Activated naive CD8-positive, alpha-beta T cell treated with anti-CD3 and anti-CD28 coated beads, Interleukin-2, amount 10 ng/mL, durations not matched to agents 7 days and 5 days (primary cell): ENCODE data around the gene XXYLT1. TPM values are rescaled to one million over a fixed set of nuclear protein-coding genes. Genes with fewer than 3 reads are reported as not detected.
"Not testable (repeated sequence)": the region's sequence is repeated elsewhere in the genome, so short reads cannot be mapped to it uniquely, and the experiment has no call there.

Experiments used
- ATAC-seq: fragments of 150-1000 bp; cut with Tn5 transposase; one replicate; pipeline ENCODE4 v1.10.0; 2021; ENCODE audit warnings: low read depth, moderate library complexity
- POLR2A ChIA-PET: fragments of 350-600 bp; sonication (Branson Sonifier 250); formaldehyde crosslinking; loops from one replicate; lab custom pipeline; 2021; ENCODE audit warnings: antibody characterized with exemption; lab: Charles Lee
- DNase-seq: peaks from one replicate; pipeline ENCODE4 v3.0.0; 2021
- H3K27ac Mint-ChIP-seq: one replicate; pipeline ENCODE4 v1.8.0; 2022; ENCODE audit warnings: mild to moderate bottlenecking, mixed read lengths
- H3K27me3 Mint-ChIP-seq: one replicate; pipeline ENCODE4 v1.8.0; 2022; ENCODE audit warnings: mild to moderate bottlenecking, moderate library complexity, mixed read lengths
- H3K36me3 Mint-ChIP-seq: one replicate; pipeline ENCODE4 v1.8.0; 2021; ENCODE audit warnings: mild to moderate bottlenecking, mixed read lengths
- H3K4me1 Mint-ChIP-seq: one replicate; pipeline ENCODE4 v1.8.0; 2021; ENCODE audit warnings: mixed read lengths
- H3K4me3 Mint-ChIP-seq: one replicate; pipeline ENCODE4 v1.8.0; 2022; ENCODE audit warnings: mild to moderate bottlenecking, moderate library complexity, mixed read lengths
- H3K9me3 Mint-ChIP-seq: one replicate; pipeline ENCODE4 v1.8.0; 2021; ENCODE audit warnings: mixed read lengths
- total RNA-seq, 2 experiments: library from RNA; stranded (reverse); gene quantifications; one replicate each; pipeline ENCODE4 v1.2.3, GENCODE V29; 2021

Gene XXYLT1
- total RNA-seq, 2 experiments from 2014 or later = 6.8 to 8.3 TPM

DNA sequence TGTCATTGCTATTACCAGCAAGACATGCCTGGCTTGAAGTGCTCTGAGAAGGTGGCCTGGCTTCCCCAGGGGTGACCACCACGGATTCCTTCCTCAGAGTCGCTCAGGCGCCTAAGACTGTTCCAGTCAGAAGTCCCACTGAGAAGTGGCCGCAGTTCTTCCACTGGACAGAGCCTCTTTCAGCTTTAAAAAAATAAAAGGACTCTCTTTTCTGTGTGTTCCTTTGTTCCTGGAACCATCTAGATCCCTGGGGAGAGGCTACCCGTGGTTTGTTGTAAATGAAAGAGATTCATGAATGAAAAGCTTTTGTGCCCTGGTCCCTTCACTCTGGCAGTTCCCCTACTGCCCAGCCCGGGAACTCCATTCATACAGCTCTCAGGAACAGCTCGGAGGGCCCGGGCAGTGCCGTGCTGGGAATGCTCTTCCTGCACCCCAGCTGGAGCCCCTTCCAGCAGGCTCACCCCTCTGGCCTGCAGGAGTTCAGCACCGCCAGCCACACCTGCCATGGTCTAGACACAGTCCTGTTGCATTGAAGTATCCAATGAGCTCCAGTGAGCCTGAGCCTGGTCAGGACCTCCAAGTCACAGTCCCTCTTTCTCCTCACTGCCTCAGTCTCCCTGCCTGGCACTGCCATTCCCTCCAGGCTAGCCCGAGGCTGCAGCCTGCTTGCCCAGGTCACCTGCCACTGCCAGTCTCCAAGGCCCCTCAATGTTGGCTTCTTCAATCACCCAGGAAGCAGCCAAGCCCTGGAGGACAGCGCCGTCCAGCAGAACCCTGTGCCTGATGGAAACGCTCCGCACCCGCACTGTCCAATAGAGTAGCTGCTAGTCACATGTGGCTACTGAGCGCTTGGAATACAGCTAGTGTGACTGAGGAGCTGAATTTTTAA lies 75.4 kb downstream of the XXYLT1 start:
- Mint-ChIP-seq H3K9me3 (peaks cover 11% of the 10 kb centered on the region), H3K27me3 (no peaks in the 10 kb centered on the region), H3K36me3 (peaks cover 9% of the 10 kb centered on the region), H3K4me1 (peaks cover 6% of the 10 kb centered on the region), H3K27ac (no peak overlapping the region), H3K4me3 (no peak overlapping the region)
- ATAC-seq (no peak), DNase-seq (no peak)
- POLR2A ChIA-PET = interaction anchor here (1.5 kb wide), 1 partner anchor 33 kb away, joined by 3 read pairs; no protein-coding TSS in a partner anchor

DNA sequence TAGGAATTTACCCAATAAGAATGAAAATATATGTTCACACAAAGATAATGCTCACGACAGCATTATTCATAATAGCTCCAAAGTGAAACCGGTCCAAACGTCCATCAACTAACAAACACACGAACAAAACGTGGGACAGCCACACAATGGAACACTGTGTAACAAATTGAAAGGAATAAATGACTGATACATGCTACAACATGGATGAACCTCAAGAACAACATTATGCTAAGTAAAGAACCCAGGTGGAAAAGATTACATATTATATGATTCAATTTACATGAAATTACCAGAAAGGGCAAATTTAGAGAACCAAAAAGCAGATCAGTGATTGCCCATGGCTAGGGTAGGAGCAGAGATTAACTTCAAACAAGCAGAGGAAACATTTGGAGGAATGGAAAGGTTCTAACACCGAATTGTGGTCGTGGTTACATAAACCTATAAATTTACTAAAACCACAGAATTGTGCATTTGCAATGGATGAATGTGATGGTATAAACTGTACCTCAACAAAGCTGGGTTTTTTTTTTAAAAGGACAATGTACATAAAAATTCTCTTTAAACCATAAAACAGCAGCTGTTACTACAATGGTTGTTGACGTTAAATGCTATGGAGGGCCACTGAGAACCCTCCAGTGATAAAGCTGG lies 76.3 kb downstream of the XXYLT1 start:
- H3K27me3 Mint-ChIP-seq = no peaks in the 10 kb centered on the region
- DNase-seq (no peak), ATAC-seq (peak; percentile 18)
- no peak overlapping the region for H3K27ac Mint-ChIP-seq
- H3K9me3 Mint-ChIP-seq = peaks cover 12% of the 10 kb centered on the region
- no peak overlapping the region for H3K4me3 Mint-ChIP-seq
- H3K4me1 Mint-ChIP-seq = peaks cover 6% of the 10 kb centered on the region
- POLR2A ChIA-PET = interaction anchor here (1.5 kb wide), 1 partner anchor 33 kb away, joined by 3 read pairs; no protein-coding TSS in a partner anchor
- H3K36me3 Mint-ChIP-seq = peaks cover 10% of the 10 kb centered on the region

DNA sequence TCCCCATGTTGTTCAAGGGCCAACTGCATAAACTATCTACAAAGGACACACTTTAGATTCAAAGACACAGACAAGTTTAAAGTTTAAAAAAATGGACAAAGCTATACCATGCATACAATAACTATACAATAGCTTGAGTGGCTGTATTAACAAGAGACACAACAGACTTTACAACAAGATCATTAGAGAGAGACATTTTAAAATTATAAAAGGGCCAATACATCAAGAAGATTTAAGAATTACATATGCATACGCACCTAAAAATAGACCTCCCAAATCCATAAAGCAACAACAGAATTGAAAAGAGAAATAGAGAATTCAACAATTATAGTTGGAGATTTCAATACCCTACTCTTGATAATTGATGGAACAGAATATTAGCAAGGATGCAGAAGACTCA lies 79.4 kb downstream of the XXYLT1 start:
- ATAC-seq = no peak
- H3K4me1 Mint-ChIP-seq = peaks cover 13% of the 10 kb centered on the region
- no peak overlapping the region for H3K4me3 Mint-ChIP-seq
- no peak for DNase-seq
- peaks cover 12% of the 10 kb centered on the region for H3K9me3 Mint-ChIP-seq
- POLR2A ChIA-PET = no interaction called here
- no peak overlapping the region for H3K27ac Mint-ChIP-seq
- peaks cover 16% of the 10 kb centered on the region for H3K36me3 Mint-ChIP-seq
- no peaks in the 10 kb centered on the region for H3K27me3 Mint-ChIP-seq

DNA sequence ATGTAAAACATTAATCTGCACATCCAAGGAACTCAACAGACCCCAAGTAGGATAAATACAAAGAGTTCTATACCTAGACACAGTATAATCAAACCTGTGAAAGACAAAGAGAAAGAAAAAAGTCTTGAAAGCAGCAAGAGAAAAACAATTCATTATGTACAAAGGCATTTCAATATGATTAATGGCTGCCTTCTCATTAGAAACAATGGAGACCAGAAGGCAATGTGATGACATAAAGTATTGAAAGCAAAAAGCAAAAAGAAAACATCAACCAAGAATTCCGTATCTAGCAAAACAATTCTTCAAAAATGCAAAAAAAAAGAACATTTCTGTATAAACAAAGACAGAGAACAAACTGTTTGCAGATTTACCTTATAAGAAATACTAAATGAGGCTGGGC lies 81.1 kb downstream of the XXYLT1 start:
- Mint-ChIP-seq H3K4me1 (peaks cover 24% of the 10 kb centered on the region), H3K27me3 (no peaks in the 10 kb centered on the region), H3K4me3 (no peak overlapping the region), H3K9me3 (peaks cover 12% of the 10 kb centered on the region), H3K36me3 (peaks cover 17% of the 10 kb centered on the region), H3K27ac (no peak overlapping the region)
- no peak for ATAC-seq
- no peak for DNase-seq
- POLR2A ChIA-PET = no interaction called here

DNA sequence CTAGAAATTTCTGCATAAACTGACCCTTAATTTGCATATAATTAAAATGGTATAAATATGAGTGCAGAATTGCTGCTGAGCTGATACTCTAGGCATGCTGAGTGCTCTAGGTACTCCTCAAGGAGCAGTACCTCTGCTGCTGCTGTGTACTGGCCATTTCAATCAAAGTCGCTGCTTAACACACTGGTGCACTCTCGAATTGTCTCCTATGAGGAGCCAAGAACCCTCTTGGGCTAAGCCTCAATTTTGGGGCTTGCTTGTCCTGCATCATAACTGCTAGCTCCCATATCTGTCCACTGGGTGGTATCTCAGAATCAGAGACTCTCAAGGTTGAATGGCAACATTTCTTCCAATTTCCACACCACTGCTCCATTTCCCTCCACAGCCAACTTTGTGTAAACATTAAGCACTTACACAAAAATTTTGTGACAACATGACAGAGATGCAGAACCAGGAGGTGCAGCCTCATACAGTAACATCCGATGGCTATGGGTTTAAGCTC lies 82.5 kb downstream of the XXYLT1 start:
- DNase-seq (no peak), ATAC-seq (no peak)
- Mint-ChIP-seq H3K27me3 (no peaks in the 10 kb centered on the region), H3K4me3 (no peak overlapping the region), H3K27ac (no peak overlapping the region), H3K4me1 (peaks cover 21% of the 10 kb centered on the region), H3K36me3 (peaks cover 18% of the 10 kb centered on the region), H3K9me3 (peaks cover 12% of the 10 kb centered on the region)
- POLR2A ChIA-PET = no interaction called here

DNA sequence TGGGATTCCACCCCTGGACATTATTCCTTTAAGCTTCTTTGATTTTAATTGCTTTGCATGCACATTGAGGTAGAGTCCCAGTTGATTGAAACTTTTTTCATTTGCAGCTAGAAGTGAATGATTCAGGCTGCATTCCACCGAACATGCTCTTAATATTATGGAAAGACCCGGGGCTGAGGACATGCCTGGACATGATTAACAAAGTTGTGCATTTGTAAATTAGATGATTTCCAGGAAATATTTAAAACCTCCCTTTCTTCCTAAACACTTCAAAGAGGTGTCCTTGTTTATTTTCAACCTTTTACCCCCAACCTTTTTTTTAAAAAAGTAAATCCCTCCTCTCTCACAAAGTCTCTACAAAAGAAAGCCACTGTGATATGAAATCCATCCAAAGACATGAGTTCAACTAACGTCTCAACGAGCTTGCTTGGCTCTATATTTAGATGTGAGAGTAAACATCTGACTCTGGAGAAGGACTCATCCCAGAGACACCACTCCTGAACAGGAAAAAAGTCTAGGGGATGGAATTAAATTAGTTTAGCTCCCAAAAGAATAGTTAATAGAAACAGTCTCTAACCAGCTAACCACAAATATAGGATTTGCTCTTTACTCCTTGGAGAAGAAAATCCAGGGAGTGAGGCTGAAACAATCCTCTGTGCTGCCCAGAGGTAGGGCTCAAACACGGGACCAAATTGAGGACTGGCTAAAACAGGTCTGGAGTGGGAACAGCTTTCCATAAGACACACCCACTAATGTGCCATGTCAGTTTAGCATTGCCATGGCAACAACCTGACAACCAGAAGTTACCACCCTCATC lies 83.1 kb downstream of the XXYLT1 start:
- DNase-seq = no peak
- H3K4me1 Mint-ChIP-seq = peaks cover 21% of the 10 kb centered on the region
- H3K9me3 Mint-ChIP-seq = peaks cover 12% of the 10 kb centered on the region
- H3K27ac Mint-ChIP-seq = no peak overlapping the region
- no peak for ATAC-seq
- peaks cover 18% of the 10 kb centered on the region for H3K36me3 Mint-ChIP-seq
- no peak overlapping the region for H3K4me3 Mint-ChIP-seq
- POLR2A ChIA-PET = interaction anchor here (0.7 kb wide), 1 partner anchor 24 kb away, joined by 3 read pairs; no protein-coding TSS in a partner anchor
- H3K27me3 Mint-ChIP-seq = no peaks in the 10 kb centered on the region

DNA sequence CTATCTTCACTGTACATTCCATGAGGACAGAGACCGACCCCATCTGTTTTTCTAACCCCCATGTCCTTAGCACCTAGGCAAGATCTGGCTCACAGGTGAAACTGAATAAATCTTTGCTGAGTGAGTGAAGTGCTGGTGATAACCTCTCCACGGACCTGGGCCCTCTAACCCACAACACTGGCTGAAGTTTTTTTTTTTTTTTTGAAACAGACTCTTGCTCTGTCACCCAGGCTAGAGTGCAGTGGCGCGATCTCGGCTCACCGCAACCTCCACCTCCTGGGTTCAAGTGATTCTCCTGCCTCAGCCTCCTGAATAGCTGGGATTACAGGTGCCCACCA lies 84.3 kb downstream of the XXYLT1 start:
- Mint-ChIP-seq H3K36me3 (peaks cover 15% of the 10 kb centered on the region), H3K4me1 (peaks cover 21% of the 10 kb centered on the region)
- H3K27ac Mint-ChIP-seq, DNase-seq, POLR2A ChIA-PET, H3K27me3 Mint-ChIP-seq, ATAC-seq, H3K9me3 Mint-ChIP-seq, H3K4me3 Mint-ChIP-seq: not testable (repeated sequence)

DNA sequence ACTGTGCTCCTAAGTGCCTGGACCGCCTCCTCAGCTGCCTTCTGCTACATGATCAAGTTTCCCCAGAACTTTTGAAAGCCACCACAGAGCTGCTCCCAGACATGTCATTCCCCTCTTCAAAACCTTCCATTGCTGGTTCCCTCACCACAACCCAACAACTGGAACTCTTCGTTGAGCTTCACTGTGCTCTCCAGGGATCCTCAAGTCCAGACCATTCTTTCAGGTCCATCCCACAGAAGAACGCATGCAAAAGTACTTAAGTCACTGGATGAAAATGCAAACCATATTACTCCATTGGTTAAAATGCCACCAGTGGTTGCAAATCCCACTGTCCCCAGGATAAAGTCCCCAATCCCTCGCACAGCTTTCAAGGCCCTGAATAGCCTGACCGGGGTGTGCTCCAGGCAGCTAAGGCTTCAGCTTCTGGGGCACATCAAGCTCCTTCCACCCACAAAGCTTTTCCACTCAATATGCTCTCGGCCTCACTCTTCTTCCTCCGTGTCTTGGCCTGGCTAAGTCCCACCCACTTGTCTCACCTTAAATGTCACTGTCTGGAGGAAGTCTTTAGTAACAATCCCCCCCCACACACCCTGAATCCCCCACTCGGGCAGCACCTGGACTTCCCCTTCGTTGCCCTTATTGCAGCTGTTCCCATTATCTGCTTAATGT lies 84.8 kb downstream of the XXYLT1 start:
- H3K36me3 Mint-ChIP-seq = peaks cover 11% of the 10 kb centered on the region
- no peak overlapping the region for H3K4me3 Mint-ChIP-seq
- H3K27me3 Mint-ChIP-seq = no peaks in the 10 kb centered on the region
- POLR2A ChIA-PET = no interaction called here
- peaks cover 4% of the 10 kb centered on the region for H3K9me3 Mint-ChIP-seq
- H3K4me1 Mint-ChIP-seq = peaks cover 21% of the 10 kb centered on the region
- peak; percentile 56 for ATAC-seq
- H3K27ac Mint-ChIP-seq = peak overlapping the region; percentile 14
- no peak for DNase-seq

DNA sequence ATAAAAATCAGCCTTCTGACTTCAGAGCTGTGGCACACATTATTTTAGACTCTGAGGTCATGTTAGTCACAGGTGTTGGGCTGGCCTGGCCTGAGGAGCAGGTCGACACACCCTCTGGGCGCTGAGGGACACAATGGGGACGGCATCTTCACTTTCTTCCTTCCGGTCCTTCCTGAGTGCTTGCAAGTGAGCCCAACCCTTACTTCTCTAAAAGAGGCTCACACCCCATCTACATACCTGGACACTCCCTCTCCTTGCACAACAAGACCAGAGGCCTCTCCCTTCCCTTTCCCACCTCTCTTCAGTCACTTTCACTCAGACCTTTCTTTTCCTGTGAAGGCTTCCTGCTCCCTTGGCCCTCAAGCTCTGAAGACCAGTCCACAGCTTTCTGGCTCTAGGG lies 85.4 kb downstream of the XXYLT1 start:
- POLR2A ChIA-PET = no interaction called here
- Mint-ChIP-seq H3K9me3 (peaks cover 1% of the 10 kb centered on the region), H3K4me3 (no peak overlapping the region), H3K27me3 (no peaks in the 10 kb centered on the region), H3K4me1 (peaks cover 23% of the 10 kb centered on the region), H3K36me3 (peaks cover 9% of the 10 kb centered on the region), H3K27ac (no peak overlapping the region)
- DNase-seq = no peak
- no peak for ATAC-seq

DNA sequence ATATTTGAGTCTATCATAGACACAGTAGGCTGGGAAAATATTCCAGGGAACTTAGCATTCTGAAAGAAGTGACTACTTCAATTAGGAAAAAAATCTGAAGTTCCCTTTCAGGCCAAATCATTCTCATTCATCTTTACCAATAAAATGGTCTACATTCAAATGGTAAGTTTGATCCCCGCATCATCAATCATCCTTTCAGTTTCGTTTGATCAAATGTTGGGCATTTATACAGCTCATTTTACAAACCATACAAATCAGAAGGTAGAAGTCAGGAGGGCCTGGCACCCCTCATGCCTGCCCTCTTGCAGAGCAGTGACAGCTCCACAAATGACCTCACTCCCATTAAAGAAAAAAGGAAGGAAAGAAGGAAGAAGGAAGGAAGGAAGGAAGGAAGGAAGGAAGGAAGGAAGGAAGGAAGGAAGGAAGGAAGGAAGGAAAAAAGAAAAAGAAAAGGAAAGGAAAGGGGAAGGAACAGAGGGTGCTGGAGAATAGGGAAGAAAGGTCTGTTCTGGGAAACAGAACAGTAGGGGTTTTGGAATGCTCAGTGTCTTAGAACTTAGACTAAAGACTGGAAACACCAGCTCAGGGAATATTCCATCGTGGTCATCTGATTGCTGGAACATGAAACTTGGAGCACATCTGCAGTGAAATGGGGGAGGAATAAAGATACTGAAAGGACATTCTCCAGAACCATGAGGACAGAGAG lies 86.1 kb downstream of the XXYLT1 start:
- peaks cover 9% of the 10 kb centered on the region for H3K36me3 Mint-ChIP-seq
- H3K27me3 Mint-ChIP-seq = no peaks in the 10 kb centered on the region
- no peak for ATAC-seq
- POLR2A ChIA-PET = interaction anchor here (0.7 kb wide), 2 partner anchors 181 to 1316 kb away, joined by 3 to 4 read pairs; no protein-coding TSS in a partner anchor
- H3K27ac Mint-ChIP-seq = no peak overlapping the region
- peaks cover 24% of the 10 kb centered on the region for H3K4me1 Mint-ChIP-seq
- no peak for DNase-seq
- H3K9me3 Mint-ChIP-seq = peaks cover 1% of the 10 kb centered on the region
- H3K4me3 Mint-ChIP-seq = no peak overlapping the region

DNA sequence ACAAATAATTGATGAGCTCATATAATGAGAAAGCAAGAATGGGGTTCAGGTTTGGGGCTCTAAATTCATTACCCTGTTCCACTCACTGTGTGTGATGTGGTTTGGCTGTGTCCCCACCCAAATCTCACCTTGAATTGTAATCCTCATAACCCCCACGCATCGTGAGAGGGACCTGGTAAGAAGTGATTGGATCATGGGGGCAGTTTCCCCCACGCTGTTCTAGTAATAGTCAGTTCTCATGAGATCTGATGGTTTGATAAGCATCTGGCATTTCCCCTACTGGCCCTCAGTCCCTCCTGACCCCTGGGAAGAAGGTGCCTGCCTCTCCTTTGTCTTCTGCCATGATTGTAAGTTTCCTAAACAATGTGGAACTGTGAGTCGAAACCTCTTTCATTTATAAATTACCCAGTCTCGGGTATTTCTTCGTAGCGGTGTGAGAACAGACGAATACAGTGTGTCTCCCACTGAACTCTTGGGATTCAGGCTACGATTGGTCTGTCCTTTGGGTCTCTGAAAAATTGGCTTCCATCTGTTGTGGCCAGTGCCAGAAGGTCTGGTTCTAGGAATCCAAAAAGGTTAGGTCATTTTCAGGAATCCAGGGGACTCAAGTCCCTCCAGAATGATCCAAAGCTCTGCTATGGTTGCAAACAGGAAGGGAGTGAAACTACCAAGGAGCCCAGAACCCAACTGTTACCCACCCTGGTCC lies 87.7 kb downstream of the XXYLT1 start:
- H3K9me3 Mint-ChIP-seq = no peaks in the 10 kb centered on the region
- peaks cover 25% of the 10 kb centered on the region for H3K4me1 Mint-ChIP-seq
- H3K36me3 Mint-ChIP-seq = peaks cover 2% of the 10 kb centered on the region
- no peak overlapping the region for H3K4me3 Mint-ChIP-seq
- POLR2A ChIA-PET = no interaction called here
- DNase-seq (no peak), ATAC-seq (no peak)
- H3K27ac Mint-ChIP-seq = no peak overlapping the region
- no peaks in the 10 kb centered on the region for H3K27me3 Mint-ChIP-seq

DNA sequence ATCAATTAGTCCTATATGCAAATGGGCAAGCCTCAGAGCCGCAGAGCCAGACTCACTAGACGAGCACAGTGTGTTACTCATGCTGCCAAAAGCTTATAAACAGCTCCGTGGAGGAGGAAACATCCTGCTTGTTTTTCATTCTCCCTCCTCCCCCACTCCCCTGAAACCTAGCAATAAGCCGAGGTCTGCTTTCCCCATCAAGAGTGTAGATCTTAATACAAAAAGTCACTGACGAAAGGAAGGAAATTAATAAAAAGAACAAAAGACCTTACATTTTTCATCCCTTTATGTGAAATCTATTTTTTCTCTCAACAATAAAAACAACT lies 88.5 kb downstream of the XXYLT1 start:
- H3K4me3 Mint-ChIP-seq = no peak overlapping the region
- POLR2A ChIA-PET = no interaction called here
- ATAC-seq = no peak
- DNase-seq = no peak
- H3K27ac Mint-ChIP-seq = no peak overlapping the region
- no peaks in the 10 kb centered on the region for H3K27me3 Mint-ChIP-seq
- H3K9me3 Mint-ChIP-seq = no peaks in the 10 kb centered on the region
- H3K4me1 Mint-ChIP-seq = peaks cover 22% of the 10 kb centered on the region
- H3K36me3 Mint-ChIP-seq = peaks cover 2% of the 10 kb centered on the region
